Measurements from ENCODE around the gene APBA2. TPM values are rescaled to one million over a fixed set of nuclear protein-coding genes. Genes with fewer than 3 reads are reported as not detected.

Gene APBA2
- total RNA-seq, 3 donors from 2014 or later, result 0.64 to 6.9 (median 5.0) TPM

GRCh38 chr15:28981351-28981720 is 95.6 kb downstream of the APBA2 start:
- no peak for DNase-seq (ENCODE audit: low spot score in 2 of 2)
- Histone ChIP-seq H3K9me3 (no peaks in the 10 kb centered on the region), H3K4me1 (no peaks in the 10 kb centered on the region), H3K27me3 (no peaks in the 10 kb centered on the region), H3K4me3 (no peak overlapping the region), H3K36me3 (no peaks in the 10 kb centered on the region), H3K27ac (no peak overlapping the region)
- intact Hi-C loops (cut with DNase I; ENCODE audit: low total_unique reads), result no loop called here
- TF ChIP-seq POLR2AphosphoS5 (IDR thresholded peaks at IDR 0.05), result no peak
- no peak for TF ChIP-seq POLR2A (IDR thresholded peaks at IDR 0.05)
- no peak for TF ChIP-seq CTCF (IDR thresholded peaks at IDR 0.05)

- no peaks in the 10 kb centered on the region for H3K36me3 ChIP-seq
- TF ChIP-seq POLR2AphosphoS5 (IDR thresholded peaks at IDR 0.05) (no peak), POLR2A (IDR thresholded peaks at IDR 0.05) (no peak), CTCF (IDR thresholded peaks at IDR 0.05) (no peak)
- DNase-seq (ENCODE audit: low spot score in 2 of 2), result no peak
- H3K9me3 ChIP-seq, result no peaks in the 10 kb centered on the region
- H3K4me1 ChIP-seq, result no peaks in the 10 kb centered on the region
- intact Hi-C loops (cut with DNase I; ENCODE audit: low total_unique reads), result no loop called here
- no peak overlapping the region for H3K27ac ChIP-seq
- H3K27me3 ChIP-seq, result no peaks in the 10 kb centered on the region
- no peak overlapping the region for H3K4me3 ChIP-seq
Measured at GRCh38 chr15:28981921-28982320, 96.1 kb downstream of the APBA2 start.

GRCh38 chr15:28982886-28983285 is 97.1 kb downstream of the APBA2 start:
- intact Hi-C loops (cut with DNase I; ENCODE audit: low total_unique reads), result no loop called here
- no peak overlapping the region for H3K4me3 ChIP-seq
- DNase-seq (ENCODE audit: low spot score in 2 of 2), result peak in 1 of 2 donors; percentile 5

GRCh38 chr15:28983432-28984311 is 97.9 kb downstream of the APBA2 start:
- peak in 1 of 2 donors; percentile 11 for DNase-seq (ENCODE audit: low spot score in 2 of 2)
- H3K27ac ChIP-seq, result no peak overlapping the region

More at GRCh38 chr15:28982886-28983285, 97.1 kb downstream of the APBA2 start:
- H3K9me3 ChIP-seq, result no peaks in the 10 kb centered on the region
- no peaks in the 10 kb centered on the region for H3K36me3 ChIP-seq
- no peaks in the 10 kb centered on the region for H3K4me1 ChIP-seq
- H3K27ac ChIP-seq, result no peak overlapping the region
- no peak for TF ChIP-seq POLR2A (IDR thresholded peaks at IDR 0.05)
- TF ChIP-seq POLR2AphosphoS5 (IDR thresholded peaks at IDR 0.05), result no peak
- TF ChIP-seq CTCF (IDR thresholded peaks at IDR 0.05), result no peak
- no peaks in the 10 kb centered on the region for H3K27me3 ChIP-seq

More at GRCh38 chr15:28983432-28984311, 97.9 kb downstream of the APBA2 start:
- H3K4me1 ChIP-seq, result no peaks in the 10 kb centered on the region
- no peaks in the 10 kb centered on the region for H3K9me3 ChIP-seq
- TF ChIP-seq CTCF (IDR thresholded peaks at IDR 0.05), result no peak
- TF ChIP-seq POLR2A (IDR thresholded peaks at IDR 0.05), result no peak
- TF ChIP-seq POLR2AphosphoS5 (IDR thresholded peaks at IDR 0.05), result no peak
- intact Hi-C loops (cut with DNase I; ENCODE audit: low total_unique reads), result no loop called here
- H3K4me3 ChIP-seq, result no peak overlapping the region
- no peaks in the 10 kb centered on the region for H3K36me3 ChIP-seq
- no peaks in the 10 kb centered on the region for H3K27me3 ChIP-seq
